SK-N-MC (cell line): ENCODE results near the gene MX1.

Source experiments
- DNase-seq: peaks from one replicate; pipeline ENCODE4 v3.0.0-alpha.2; 2011; ENCODE audit warnings: low read depth, low spot score
- H3K27ac ChIP-seq: fragments of 200-600 bp; sonication (generic); 2 replicates; pipeline ENCODE4 v1.5.1; 2016; ENCODE audit warnings: mixed run types
- H3K36me3 ChIP-seq: fragments of 200-600 bp; sonication (generic); 2 replicates; pipeline ENCODE4 v1.6.1; 2017; ENCODE audit warnings: antibody characterized with exemption, low read length, mixed read lengths; ENCODE audit not compliant: insufficient read depth
- H3K4me3 ChIP-seq: fragments of 200-600 bp; sonication (generic); 2 replicates; pipeline ENCODE4 v1.5.1; 2016
- H3K9ac ChIP-seq: fragments of 200-600 bp; sonication (generic); 2 replicates; pipeline ENCODE4 v1.8.0; 2017; ENCODE audit warnings: mixed run types, mixed read lengths; ENCODE audit not compliant: insufficient read length
- H3K9me3 ChIP-seq: fragments of 200-600 bp; sonication (generic); 2 replicates; pipeline ENCODE4 v1.6.1; 2017; ENCODE audit warnings: low read depth, mild to moderate bottlenecking, antibody characterized with exemption, low read length, moderate library complexity, mixed read lengths
- EZH2 ChIP-seq: fragments of 200-600 bp; sonication (generic); IDR thresholded peaks from one replicate; pipeline ENCODE4 v1.6.1; 2017; ENCODE audit warnings: antibody characterized with exemption
- FOXP2 ChIP-seq: optimal IDR thresholded peaks from 2 replicates; pipeline ENCODE3; 2011; ENCODE audit warnings: mild to moderate bottlenecking, moderate library complexity; ENCODE audit not compliant: insufficient read depth; ENCODE audit errors: extremely low read length, control extremely low read depth
- POLR2AphosphoS5 ChIP-seq: IDR thresholded peaks from 2 replicates; pipeline ENCODE4 v1.6.1; 2012; ENCODE audit warnings: mild to moderate bottlenecking, low read depth, low read length, borderline replicate concordance

MX1 gene

GRCh38 chr21:41432562-41433460 is 6.8 kb downstream of the MX1 start:
- no peak overlapping the region for H3K4me3 ChIP-seq
- H3K36me3 ChIP-seq: no peaks in the 10 kb centered on the region
- H3K9ac ChIP-seq: no peak overlapping the region
- TF ChIP-seq EZH2 (no peak), POLR2AphosphoS5 (no peak), FOXP2 (no peak)
- H3K27ac ChIP-seq: no peak overlapping the region
- no peak for DNase-seq
- H3K9me3 ChIP-seq: no peaks in the 10 kb centered on the region

GRCh38 chr21:41433566-41433965 is 7.5 kb downstream of the MX1 start:
- Histone ChIP-seq H3K36me3 (no peaks in the 10 kb centered on the region), H3K9me3 (no peaks in the 10 kb centered on the region), H3K9ac (no peak overlapping the region), H3K4me3 (no peak overlapping the region), H3K27ac (no peak overlapping the region)
- no peak for DNase-seq
- no peak for TF ChIP-seq POLR2AphosphoS5
- TF ChIP-seq EZH2: no peak

GRCh38 chr21:41435706-41436105 is 9.7 kb downstream of the MX1 start:
- Histone ChIP-seq H3K9ac (no peak overlapping the region), H3K9me3 (no peaks in the 10 kb centered on the region), H3K27ac (no peak overlapping the region), H3K36me3 (no peaks in the 10 kb centered on the region), H3K4me3 (no peak overlapping the region)
- TF ChIP-seq FOXP2 (no peak), EZH2 (no peak), POLR2AphosphoS5 (no peak)
- no peak for DNase-seq

GRCh38 chr21:41437729-41438128 is 11.7 kb downstream of the MX1 start:
- DNase-seq: no peak
- no peaks in the 10 kb centered on the region for H3K9me3 ChIP-seq
- no peak overlapping the region for H3K4me3 ChIP-seq
- no peak for TF ChIP-seq EZH2
- no peak for TF ChIP-seq FOXP2
- no peak for TF ChIP-seq POLR2AphosphoS5
- H3K36me3 ChIP-seq: no peaks in the 10 kb centered on the region
- no peak overlapping the region for H3K9ac ChIP-seq
- H3K27ac ChIP-seq: no peak overlapping the region

GRCh38 chr21:41438425-41439113 is 12.5 kb downstream of the MX1 start:
- no peak for DNase-seq
- no peak overlapping the region for H3K9ac ChIP-seq
- H3K36me3 ChIP-seq: no peaks in the 10 kb centered on the region
- H3K27ac ChIP-seq: no peak overlapping the region
- TF ChIP-seq FOXP2: no peak
- TF ChIP-seq EZH2: no peak
- no peak for TF ChIP-seq POLR2AphosphoS5
- H3K4me3 ChIP-seq: no peak overlapping the region
- H3K9me3 ChIP-seq: no peaks in the 10 kb centered on the region

GRCh38 chr21:41439248-41439647 is 13.2 kb downstream of the MX1 start:
- Histone ChIP-seq H3K36me3 (no peaks in the 10 kb centered on the region), H3K4me3 (no peak overlapping the region), H3K27ac (no peak overlapping the region), H3K9ac (no peak overlapping the region), H3K9me3 (no peaks in the 10 kb centered on the region)
- TF ChIP-seq FOXP2: no peak
- TF ChIP-seq EZH2: no peak
- TF ChIP-seq POLR2AphosphoS5: no peak
- DNase-seq: no peak

GRCh38 chr21:41441546-41441945 is 15.5 kb downstream of the MX1 start:
- H3K36me3 ChIP-seq: no peaks in the 10 kb centered on the region
- TF ChIP-seq EZH2 (no peak), FOXP2 (no peak), POLR2AphosphoS5 (no peak)
- H3K27ac ChIP-seq: no peak overlapping the region
- no peak overlapping the region for H3K9ac ChIP-seq
- H3K4me3 ChIP-seq: no peak overlapping the region
- no peak for DNase-seq
- no peaks in the 10 kb centered on the region for H3K9me3 ChIP-seq

- no peak overlapping the region for H3K27ac ChIP-seq
- no peak overlapping the region for H3K4me3 ChIP-seq
- no peaks in the 10 kb centered on the region for H3K36me3 ChIP-seq
- TF ChIP-seq POLR2AphosphoS5: no peak
- no peak overlapping the region for H3K9ac ChIP-seq
- no peak for DNase-seq
- H3K9me3 ChIP-seq: no peaks in the 10 kb centered on the region
Measured at GRCh38 chr21:41442481-41443186, 16.6 kb downstream of the MX1 start.
